Ovary (tissue), 9 donors: ENCODE measurements around the gene APOA4. TPM values are rescaled to one million over a fixed set of nuclear protein-coding genes. Genes with fewer than 3 reads are reported as not detected.
A peak's percentile ranks its signal among the peaks of the same experiment; 100 is the strongest.

Experiments
- DNase-seq, 5 donors: peaks; one replicate each; pipeline ENCODE4 v3.0.0-alpha.2; 2019 to 2020
- H3K27ac ChIP-seq, 2 donors: fragments of 200-600 bp; one replicate each; pipeline versions ENCODE4 v1.5.1 to v1.8.0; 2019 to 2022
- H3K27me3 ChIP-seq: fragments of 200-600 bp; one replicate; pipeline ENCODE4 v1.8.0; 2022
- H3K36me3 ChIP-seq: fragments of 200-600 bp; sonication (generic); one replicate; pipeline ENCODE4 v1.5.1; 2019
- H3K4me1 ChIP-seq: one replicate; pipeline ENCODE4 v1.8.1; 2013; ENCODE audit warnings: mild to moderate bottlenecking, moderate library complexity; ENCODE audit not compliant: insufficient read depth
- H3K4me3 ChIP-seq: fragments of 200-600 bp; sonication (generic); one replicate; pipeline ENCODE4 v1.5.1; 2017
- H3K9me3 ChIP-seq, 2 donors: fragments of 200-600 bp in 1 of 2; sonication (generic) in 1 of 2; one replicate each; pipeline versions ENCODE4 v1.5.1 to v1.8.1; 2013 to 2019; ENCODE audit warnings: mild to moderate bottlenecking in 1 of 2, moderate library complexity in 1 of 2
- CTCF ChIP-seq, 3 donors: fragments of 450-650 bp in 2 of 3; fragments of 200-600 bp in 1 of 3; IDR thresholded peaks; one replicate each; pipeline versions ENCODE4 v1.5.1 to v1.8.0; 2016 to 2022; ENCODE audit warnings: antibody characterized with exemption in 3 of 3, mild to moderate bottlenecking in 1 of 3
- EP300 ChIP-seq: sonication (generic); formaldehyde crosslinking; IDR thresholded peaks from one replicate; pipeline ENCODE4 v1.6.1; 2017; ENCODE audit warnings: antibody characterized with exemption
- POLR2A ChIP-seq: fragments of 450-650 bp; IDR thresholded peaks from one replicate; pipeline ENCODE4 v1.6.1; 2017; ENCODE audit warnings: antibody characterized with exemption, mild to moderate bottlenecking, moderate library complexity
- WGBS, 3 donors: extraction: QIAGEN DNeasy Blood & Tissue Kit in 1 of 3; methylation state at CpG; one replicate each; pipeline versions ENCODE4 v1.1.5 to v1.1.7; 2013 to 2017; 5-methylcytosine and 5-hydroxymethylcytosine counted together
- intact Hi-C, 4 donors: fragments of 100-400 bp; cut with DNase I; formaldehyde crosslinking; loops; one replicate each; pipeline versions ENCODE4 v1.11.0 to v1.15.1; 2022 to 2023
- polyA plus RNA-seq, 2 donors: library from polyadenylated mRNA; stranded (reverse); fragments of 200-250 nt in 1 of 2; fragments of 350-450 nt in 1 of 2; fragmentation: Illumina TruSeq in 1 of 2; extraction: RNeasy Lipid Tissue Mini Kit (QIAGEN cat#74804) in 1 of 2; gene quantifications; one replicate each; pipeline ENCODE4 v1.2.3, GENCODE V29; 2013 to 2014
- total RNA-seq, 7 donors: library from RNA; depleted of rRNA in 2 of 7; stranded (reverse); fragments of >200 nt in 2 of 7; fragmentation: NEBNext Ultra II Directional in 3 of 7; extraction: Animal tissue kit (Norgen Biotek cat#: 25700) in 3 of 7; gene quantifications; one replicate each; pipeline versions ENCODE4 v1.1.0 to v1.2.4, GENCODE V29; 2016 to 2023
- donor health status: DM: no; HTN: no; CAD: no; lungs with moderate emphysema.
- donor health status: DM: no; HTN: no; CAD: no.
- donor health status: Bipolar disorder and iron deficiency.
- donor health status: DM: yes; HTN: yes; CAD: no.
- donor health status: DM: no; HTN: no; CAD: no.
- donor health status: DM: yes; HTN: yes; CAD: no.

The APOA4 gene
- total and polyA plus RNA-seq, 9 donors = 0.19 to 41.7 TPM; not detected in 7

- no peak for DNase-seq
- intact Hi-C loops = loop anchor here in 3 of 4 donors (5.0 kb wide), 1 partner anchor 46 kb away; the partner anchor contains the start of gene APOA5 (in 3 of the 3)
- H3K36me3 ChIP-seq = no peaks in the 10 kb centered on the region
- no peak overlapping the region for H3K4me3 ChIP-seq
- H3K27me3 ChIP-seq = no peaks in the 10 kb centered on the region
- H3K9me3 ChIP-seq = no peaks in the 10 kb centered on the region
- peak overlapping the region in 1 of 2 donors; percentile 80 for H3K27ac ChIP-seq
- TF ChIP-seq POLR2A (no peak), CTCF (IDR thresholded peaks at IDR 0.05) (no peak), EP300 (no peak)
- 88 to 92% (median 89%) methylated on average over 6 of the region's 6 CpGs for whole genome bisulfite sequencing, 3 donors
- peaks cover 33% of the 10 kb centered on the region for H3K4me1 ChIP-seq
Observed at GRCh38 chr11:116838321-116839084, 15.4 kb upstream of the APOA4 start.

- TF ChIP-seq EP300 (no peak), POLR2A (no peak), CTCF (IDR thresholded peaks at IDR 0.05) (no peak)
- Histone ChIP-seq H3K4me3 (no peak within 1 kb of the TSS), H3K27me3 (no peaks in the 10 kb centered on the region), H3K27ac (peak within 1 kb of the TSS; percentile 44 to 80), H3K9me3 (no peaks in the 10 kb centered on the region), H3K4me1 (peaks cover 33% of the 10 kb centered on the region), H3K36me3 (no peaks in the 10 kb centered on the region)
- peak in 4 of 5 donors; percentile 44 to 57 (median 54) for DNase-seq
- intact Hi-C loops = loop anchor here in 3 of 4 donors (5.0 kb wide), 1 partner anchor 45 kb away; the partner anchor contains the start of gene APOA5 (in 3 of the 3)
- WGBS, 3 donors = 23 to 36% (median 27%) methylated on average over 19 of the region's 19 CpGs
Observed at GRCh38 chr11:116837231-116838091, 14.4 kb upstream of the APOA4 start, which contains the start of gene APOA1. Gene APOA1, minus strand, starts transcription at chr11:116837622. Its CDS starts 235 bp downstream, at chr11:116837387.

- no peak for DNase-seq
- Histone ChIP-seq H3K36me3 (no peaks in the 10 kb centered on the region), H3K4me1 (peaks cover 33% of the 10 kb centered on the region), H3K4me3 (no peak overlapping the region), H3K27me3 (no peaks in the 10 kb centered on the region), H3K27ac (peak overlapping the region; percentile 44 to 80), H3K9me3 (no peaks in the 10 kb centered on the region)
- intact Hi-C loops = loop anchor here in 3 of 4 donors (5.0 kb wide), 1 partner anchor 44 kb away; the partner anchor contains the start of gene APOA5 (in 3 of the 3)
- WGBS, 3 donors = 65 to 77% (median 75%) methylated on average over 7 of the region's 7 CpGs
- no peak for TF ChIP-seq CTCF (IDR thresholded peaks at IDR 0.05)
- TF ChIP-seq POLR2A = no peak
Observed at GRCh38 chr11:116836632-116836991, 13.5 kb upstream of the APOA4 start.
